ENCODE results near the gene SCN1B.

The SCN1B gene

DNA sequence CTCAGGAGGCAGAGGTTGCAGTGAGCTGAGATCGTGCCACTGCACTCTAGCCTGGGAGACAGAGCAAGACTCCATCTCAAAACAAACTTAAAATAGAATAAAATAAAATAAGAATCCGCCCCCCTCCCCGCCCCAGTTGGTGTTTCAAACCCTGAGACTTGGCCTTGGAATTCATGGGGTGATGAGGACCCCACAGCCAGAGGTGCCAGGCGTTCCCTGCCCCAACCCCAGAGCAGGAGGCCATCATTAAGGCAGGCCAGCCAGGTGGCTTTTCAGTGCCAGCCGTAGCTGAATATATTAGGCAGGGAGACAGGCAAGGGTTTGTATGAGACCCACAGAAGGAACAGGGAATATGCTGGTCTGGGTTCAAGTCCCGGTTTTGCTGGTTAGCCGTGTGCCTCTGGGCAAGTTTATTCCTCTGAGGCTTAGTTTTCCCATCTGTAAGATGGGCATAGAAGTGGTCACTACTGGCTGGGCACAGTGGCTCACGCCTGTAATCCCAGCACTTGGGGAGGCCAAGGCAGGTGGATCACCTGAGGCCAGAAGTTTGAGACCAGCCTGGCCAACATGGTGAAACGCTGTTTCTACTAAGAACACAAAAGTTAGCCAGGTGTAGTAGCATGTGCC lies 23.5 kb downstream of the SCN1B start:
- no peak for DNase-seq (ENCODE audit: low read depth)

DNA sequence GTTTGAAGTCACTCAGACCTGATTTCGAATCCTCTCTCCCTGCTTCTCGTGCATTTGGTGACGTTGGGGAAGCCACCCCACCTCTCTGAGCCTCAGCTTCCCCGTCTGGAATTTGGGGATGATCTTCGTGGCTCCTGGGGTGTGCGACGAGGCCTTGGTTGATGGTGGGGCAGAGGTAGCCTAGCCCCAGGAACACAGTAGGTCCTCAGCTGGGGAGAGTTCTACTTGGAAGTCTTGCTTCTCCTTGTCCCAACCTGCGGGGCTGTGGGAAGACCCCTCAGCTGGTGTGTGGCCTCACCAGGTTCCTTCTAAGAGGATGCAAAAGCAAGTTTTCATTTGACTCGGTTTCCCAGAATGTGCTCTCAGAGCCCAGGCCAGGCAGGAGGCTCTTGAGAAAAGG lies 24.4 kb downstream of the SCN1B start:
- no peak for DNase-seq (ENCODE audit: low read depth)

DNA sequence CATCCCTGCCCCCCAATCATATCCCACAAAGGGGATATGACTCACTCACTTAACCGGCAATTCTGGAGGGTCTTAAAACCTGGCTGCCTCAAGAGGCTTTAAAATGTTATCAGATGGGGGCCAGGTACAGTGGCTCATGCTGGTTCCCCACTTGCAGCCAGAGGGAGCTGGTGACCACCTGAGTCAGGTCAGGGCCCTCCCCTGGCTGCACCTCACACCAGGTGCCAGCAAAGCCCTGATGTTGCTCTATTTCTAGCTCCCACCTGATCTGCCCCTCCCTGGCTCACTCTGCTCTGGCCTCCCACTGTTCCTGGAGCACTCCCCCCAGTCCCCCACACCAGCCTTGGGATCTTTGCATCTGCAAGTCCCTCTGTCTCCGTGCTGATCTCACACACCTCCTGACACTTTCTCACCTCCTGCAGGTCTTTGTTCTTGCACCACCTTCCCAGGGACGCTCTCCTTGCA lies 25.5 kb downstream of the SCN1B start:
- no peak for DNase-seq (ENCODE audit: low read depth)

DNA sequence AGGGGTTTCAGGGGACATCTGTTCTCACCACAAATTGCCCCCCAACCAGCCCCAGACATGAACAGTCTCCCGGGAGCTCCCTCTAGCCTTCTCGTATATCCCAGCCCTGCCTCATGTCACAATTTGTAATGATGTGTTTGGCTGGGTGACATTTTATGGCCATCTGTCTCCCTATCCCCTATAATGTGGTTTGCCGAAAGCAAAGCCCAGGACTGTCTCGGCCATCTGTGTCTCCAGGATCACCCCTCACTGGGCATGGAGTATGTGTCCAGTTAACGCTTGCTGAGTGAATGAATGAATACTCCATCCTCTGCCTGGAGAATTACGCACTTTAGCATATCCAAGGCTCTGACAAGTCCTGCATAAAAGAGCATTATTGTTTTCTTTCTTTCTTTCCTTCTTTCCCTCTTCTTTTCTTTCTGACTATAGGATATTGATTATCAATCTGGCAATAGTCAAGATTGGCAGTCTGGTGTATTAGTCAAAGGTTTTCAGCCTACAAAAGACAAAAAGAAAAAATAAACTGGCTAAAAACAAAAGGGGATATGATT lies 26.3 kb downstream of the SCN1B start:
- no peak for DNase-seq (ENCODE audit: low read depth)

DNA sequence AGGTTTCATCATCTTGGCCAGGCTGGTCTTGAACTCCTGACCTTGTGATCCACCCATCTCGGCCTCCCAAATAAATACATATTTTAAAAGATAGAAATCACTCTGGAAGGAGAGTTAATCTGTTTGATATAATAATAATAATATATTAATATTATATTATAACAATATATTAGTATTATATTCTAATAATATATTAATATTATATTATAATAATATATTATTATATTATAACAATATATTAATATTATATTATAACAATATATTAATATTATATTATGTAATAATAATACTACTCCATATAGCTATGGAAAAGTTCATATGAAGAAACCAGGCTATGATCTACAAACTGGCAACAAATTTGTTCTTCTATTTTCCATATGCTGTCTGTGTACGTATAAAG lies 28.1 kb downstream of the SCN1B start:
- DNase-seq (ENCODE audit: low read depth) = no peak

DNA sequence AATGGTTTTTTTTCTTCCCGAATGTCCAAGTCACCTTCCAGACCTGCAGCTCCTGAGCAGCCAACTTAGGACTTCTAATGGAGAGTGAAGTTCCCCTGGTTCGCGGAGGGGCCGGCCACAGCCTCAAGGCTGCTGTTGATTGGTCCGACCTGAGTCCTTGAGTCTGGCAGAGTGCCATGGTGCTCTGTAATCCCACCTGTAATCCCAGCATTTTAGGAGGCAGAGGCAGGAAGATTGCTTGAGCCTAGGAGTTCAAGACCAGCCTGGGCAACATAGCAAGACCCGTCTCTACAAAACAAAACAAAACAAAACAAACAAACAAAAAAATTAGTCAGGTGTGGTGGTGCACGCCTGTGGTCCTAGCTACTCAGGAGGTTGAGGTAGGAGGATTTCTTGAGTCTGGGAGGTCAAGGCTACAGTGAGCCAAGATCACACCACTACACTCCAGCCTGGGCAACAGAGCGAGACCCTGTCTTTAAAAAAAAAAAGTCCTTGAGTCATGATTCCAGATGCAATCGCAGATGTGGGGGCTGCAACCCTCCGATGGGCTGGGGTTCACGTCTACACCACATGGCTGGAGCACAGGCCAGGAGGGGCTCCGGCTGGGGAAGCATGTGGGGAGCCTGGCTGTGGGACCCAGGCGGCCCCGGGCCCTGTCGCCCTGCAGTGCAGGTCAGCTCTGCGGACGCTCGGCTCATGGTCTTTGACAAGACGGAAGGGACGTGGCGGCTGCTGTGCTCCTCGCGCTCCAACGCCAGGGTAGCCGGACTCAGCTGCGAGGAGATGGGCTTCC lies 28.9 kb downstream of the SCN1B start:
- no peak for DNase-seq (ENCODE audit: low read depth)

DNA sequence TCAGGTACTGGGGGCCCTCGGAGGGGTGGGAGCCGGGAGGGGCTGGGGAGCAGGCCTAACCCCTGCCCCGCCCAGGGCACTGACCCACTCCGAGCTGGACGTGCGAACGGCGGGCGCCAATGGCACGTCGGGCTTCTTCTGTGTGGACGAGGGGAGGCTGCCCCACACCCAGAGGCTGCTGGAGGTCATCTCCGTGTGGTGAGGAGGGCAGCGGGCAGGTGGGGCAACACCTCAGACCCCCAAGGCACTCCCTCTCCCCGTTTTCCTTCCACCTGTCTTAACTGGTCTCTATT lies 29.5 kb downstream of the SCN1B start:
- DNase-seq (ENCODE audit: low read depth) = no peak

DNA sequence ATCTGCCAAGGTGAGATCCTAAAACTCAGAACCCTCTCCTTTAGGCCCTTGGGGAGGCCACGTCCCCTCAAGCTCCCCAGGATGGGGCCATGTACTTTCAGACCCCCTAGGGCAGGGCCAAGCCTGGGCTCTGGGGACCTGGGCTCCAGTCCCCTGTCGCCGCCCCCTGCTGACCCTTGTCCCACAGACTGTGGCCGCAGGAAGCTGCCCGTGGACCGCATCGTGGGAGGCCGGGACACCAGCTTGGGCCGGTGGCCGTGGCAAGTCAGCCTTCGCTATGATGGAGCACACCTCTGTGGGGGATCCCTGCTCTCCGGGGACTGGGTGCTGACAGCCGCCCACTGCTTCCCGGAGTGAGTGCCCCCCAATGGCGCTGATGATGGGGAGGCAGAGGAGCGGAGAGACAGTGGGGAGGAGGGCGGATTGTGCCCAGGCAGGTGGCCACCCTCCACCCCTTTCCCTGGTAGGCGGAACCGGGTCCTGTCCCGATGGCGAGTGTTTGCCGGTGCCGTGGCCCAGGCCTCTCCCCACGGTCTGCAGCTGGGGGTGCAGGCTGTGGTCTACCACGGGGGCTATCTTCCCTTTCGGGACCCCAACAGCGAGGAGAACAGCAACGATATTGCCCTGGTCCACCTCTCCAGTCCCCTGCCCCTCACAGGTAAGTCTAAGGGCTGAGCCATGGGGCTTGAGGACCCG lies 30.0 kb downstream of the SCN1B start:
- no peak for DNase-seq (ENCODE audit: low read depth)

DNA sequence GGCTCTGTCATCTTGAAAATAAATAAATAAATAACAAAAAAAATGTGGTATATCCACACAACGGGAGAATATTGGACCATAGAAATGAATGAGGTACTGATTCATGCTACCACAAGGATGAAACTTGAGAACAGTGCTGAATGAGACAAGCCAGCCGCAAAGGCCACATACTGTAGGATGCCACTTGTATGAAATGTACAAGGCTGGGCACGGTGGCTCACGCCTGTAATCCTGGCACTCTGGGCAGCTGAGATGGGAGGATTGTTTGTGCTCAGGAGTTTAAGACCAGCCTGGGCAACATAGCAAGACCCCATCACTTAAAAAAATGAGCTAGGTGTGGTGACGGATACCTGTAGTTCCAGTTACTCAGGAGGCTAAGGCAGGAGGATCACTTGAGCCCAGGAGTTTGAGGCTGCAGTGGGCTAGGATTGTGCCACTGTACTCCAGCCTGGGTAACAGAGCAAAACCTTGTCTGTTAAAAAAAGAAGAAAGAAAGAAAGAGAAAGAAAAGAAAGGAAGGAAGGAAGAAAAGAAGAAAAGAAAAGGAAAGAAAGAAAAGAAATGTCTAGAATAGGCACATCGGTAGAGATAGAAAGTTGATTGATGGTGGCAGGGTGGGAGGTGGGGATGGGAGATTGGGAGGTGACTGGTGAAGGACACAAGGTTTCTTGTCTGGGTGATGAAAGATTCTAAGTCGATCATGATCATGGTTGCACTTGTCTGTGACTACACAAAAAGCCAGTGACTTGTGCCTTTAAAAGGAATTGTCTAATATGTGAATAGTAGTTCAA lies 31.5 kb downstream of the SCN1B start:
- no peak for DNase-seq (ENCODE audit: low read depth)

DNA sequence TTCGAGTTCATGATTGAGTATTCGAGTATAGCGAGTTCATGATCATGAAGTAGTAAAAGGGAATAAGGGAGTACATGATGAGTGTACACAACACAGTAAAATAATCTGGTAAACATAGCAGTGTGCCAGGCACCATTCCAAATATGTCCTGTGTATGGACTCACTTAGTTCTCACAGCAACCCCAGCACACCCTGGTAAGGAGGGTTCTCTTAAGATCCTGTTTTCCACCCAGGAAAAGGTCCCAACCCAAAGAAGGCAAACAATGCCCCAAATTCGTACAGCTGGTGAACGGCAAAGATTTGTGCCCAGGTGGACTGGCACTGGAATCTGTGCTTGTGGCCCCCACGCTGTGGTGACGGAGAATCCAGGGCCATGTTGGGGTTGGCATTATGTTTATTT lies 32.7 kb downstream of the SCN1B start:
- no peak for DNase-seq (ENCODE audit: low read depth)

DNA sequence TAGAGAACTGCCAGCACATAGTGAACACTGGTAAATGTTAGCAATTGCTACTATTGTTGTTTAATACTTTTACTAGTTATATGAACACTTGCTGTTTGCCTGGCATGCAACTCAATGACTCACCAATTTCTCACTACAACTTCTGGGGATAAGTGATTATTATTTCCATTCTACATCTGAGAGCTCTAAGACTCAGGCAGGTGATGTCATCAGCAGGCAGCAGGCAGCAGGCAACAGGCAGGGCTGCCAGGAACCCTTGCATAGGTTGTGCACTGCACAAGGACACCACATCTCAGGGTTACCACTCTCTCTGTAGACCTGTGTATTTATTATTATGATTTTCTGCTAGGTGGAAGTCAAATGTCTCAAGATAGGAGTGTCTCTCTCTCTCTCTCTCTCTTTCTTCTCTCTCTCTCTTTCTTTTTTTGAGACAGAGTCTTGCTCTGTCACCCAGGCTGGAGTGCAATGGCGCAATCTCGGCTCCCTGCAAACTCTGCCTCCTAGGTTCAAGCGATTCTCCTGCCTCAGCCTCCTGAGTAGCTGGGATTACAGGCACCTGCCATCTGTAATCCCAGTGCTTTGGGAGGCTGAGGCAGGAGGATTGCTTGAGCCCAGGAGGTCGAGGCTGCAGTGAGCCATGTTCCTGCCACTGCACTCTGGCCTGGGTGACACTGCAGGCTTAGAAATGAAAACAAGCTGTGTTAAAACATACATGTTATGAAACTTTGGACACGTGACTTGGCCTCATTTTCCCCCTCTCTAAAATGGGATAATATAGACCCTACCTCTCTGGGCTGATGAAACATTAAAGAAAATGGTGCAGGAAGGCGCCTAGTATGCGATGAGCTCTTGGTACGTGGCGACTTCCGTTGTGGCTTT lies 33.9 kb downstream of the SCN1B start:
- DNase-seq (ENCODE audit: low read depth) = no peak

DNA sequence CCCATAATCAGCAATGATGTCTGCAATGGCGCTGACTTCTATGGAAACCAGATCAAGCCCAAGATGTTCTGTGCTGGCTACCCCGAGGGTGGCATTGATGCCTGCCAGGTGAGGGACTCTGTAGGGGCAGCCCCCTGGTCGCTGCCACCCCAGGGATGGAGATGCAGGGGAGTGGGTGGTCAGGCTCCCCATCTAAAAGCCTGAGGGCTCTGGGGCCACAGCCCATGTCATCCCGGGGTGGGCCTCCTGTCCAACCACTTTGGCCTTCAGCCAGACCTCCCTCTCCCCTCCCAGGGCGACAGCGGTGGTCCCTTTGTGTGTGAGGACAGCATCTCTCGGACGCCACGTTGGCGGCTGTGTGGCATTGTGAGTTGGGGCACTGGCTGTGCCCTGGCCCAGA lies 35.3 kb downstream of the SCN1B start:
- no peak for DNase-seq (ENCODE audit: low read depth)

DNA sequence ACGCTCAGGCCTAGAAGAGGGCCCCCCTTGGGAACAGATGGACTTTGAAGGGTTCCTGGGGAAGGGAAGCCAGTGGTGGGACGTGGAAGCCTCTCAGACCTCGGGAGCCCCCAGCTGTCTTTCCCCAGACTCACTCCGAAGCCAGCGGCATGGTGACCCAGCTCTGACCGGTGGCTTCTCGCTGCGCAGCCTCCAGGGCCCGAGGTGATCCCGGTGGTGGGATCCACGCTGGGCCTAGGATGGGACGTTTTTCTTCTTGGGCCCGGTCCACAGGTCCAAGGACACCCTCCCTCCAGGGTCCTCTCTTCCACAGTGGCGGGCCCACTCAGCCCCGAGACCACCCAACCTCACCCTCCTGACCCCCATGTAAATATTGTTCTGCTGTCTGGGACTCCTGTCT lies 35.9 kb downstream of the SCN1B start:
- no peak for DNase-seq (ENCODE audit: low read depth)

DNA sequence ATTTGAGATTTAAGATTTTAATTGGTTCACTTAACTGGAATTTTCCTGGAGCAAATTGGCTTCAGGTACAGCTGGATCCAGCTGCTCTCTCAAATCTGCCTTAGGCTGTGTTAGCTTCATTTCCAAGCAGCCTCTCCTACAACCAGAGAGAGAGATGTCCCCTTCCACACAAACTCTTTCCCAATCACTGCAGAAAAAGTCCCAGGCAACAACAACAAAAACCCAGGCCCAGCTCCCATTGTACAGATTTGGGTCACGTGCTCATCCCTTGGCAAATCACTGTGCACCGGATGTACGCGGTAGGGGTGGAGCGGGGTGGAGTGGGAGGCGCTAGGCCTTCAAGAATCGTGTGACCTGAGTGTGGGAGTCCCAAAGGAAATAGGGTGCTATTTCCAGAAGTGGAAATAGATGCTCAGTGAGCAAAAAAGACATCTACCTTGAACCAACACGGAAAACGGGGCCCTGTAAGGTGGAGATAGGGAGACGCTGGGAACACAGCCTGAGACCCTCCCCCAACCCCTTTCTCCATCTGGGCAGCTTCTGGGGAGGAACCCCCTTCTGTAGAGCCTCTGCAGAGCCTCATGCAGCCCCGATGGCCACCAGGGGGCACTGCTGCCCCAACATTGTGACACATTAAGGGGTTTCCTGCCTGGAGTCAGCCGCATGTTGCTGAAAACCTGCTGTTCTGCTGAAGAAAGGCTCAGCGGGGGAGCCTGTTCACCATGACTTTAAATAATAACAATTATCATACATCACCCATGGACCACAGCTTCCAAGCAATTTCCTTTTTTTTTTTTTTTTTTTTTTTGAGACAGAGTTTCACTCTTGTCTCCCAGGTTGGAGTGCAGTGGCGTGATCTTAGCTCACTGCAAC lies 36.7 kb downstream of the SCN1B start:
- DNase-seq (ENCODE audit: low read depth) = peak; percentile 79

DNA sequence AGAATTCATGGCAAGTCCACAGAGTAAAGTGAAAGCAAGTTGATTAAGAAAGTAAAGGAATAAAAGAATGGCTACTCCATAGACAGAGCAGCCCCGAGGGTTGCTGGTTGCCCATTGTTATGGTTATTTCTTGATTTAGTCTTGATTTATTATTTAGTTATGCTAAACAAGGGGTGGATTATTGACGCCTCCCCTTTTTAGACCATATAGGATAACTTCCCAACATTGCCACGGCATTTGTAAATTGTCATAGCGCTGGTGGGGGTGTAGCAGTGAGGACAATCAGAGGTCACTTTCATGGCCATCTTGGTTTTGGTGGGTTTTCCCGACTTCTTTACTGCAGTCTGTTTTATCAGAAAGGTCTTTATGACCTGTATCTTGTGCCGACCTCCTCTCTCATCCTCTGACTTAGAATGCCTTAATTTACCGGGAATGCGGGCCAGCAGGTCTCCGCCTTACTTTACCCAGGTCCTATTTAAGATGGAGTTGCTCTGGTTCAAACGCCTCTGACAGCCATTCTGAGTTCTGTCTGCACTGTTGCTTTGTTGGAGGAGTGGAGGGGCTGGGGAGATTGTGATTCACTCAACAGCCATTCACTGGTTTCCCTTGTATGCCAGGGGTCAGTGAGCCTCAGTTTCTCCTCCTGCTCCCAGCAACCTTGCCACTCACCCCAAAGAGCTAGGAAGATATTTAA lies 38.8 kb downstream of the SCN1B start:
- DNase-seq (ENCODE audit: low read depth) = no peak

DNA sequence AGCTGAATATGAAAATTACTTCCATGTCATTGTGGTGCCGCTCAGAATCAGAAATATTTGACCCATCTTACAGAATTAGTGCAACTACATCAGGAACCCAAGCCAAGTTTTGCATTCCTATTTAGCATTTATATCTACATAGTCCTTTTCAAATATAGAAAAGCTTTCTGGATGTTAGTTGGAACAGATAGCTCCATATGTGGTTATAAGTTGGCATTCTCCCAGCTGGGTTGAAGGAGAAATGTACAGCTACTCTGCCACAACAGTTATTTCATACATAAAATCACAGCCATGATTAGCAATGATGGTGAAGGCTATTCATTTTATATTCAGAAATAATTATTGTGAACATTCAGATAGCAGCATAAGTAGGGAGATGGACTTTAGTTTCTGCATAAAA lies 39.4 kb downstream of the SCN1B start:
- no peak for DNase-seq (ENCODE audit: low read depth)

DNA sequence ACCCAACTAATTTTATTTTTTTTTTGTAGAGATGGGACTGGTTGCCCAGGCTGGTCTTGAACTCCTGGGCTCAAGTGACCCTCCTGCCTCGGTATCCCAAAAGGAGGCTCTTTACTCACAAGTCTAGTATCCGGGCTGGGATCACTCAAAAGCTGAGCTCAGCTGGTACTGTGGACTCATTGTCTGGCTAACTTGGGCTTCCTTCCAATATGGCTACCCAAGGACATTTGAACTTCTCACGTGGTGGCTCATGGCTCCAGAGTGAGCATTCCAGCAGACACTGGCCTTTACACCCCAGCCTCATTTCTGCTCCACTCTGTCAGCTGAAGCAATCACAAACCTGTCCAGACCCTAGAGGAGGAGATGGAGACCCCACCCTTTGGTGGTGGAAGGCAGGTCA lies 40.2 kb downstream of the SCN1B start:
- DNase-seq (ENCODE audit: low read depth) = no peak

DNA sequence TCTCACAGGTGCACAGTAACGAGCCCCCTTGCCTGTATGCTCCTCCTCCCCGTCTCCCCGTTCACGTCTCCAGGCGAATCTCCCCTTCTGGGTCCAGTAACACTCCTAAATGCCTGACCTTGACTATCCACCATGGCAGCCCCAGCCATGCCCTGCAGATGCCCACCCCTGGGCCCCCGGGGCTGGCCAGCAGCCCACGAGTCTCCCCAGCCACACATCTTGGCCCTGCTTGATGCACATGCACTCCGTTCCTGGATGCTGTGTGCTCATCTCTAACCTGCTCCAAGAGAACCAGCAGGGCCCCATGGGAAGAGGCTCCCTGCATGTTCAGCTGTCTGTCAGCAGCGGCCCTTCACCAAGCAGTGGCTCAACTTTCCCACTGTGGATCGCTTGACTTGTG lies 43.2 kb downstream of the SCN1B start:
- DNase-seq (ENCODE audit: low read depth) = no peak

DNA sequence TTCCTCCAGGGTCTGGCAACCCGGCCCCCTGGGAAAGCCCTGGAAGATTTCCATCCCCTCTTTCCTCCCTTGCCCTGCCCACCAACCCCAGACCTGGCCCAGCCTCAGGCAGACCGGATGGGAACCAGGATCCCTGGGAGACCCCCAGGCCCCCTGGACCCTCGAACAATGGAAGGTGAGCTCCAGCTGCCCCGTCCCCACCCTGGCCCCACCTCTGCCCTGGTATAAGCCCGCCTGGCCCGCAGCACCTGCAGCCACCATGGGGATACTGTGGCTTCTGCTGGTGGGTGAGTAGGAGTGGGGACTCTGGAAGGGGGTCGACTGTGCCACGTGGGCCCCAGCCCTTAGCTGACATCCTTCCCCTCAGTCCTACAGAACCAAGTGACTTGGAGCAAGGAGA lies 43.7 kb downstream of the SCN1B start:
- DNase-seq (ENCODE audit: low read depth) = no peak

All from T follicular helper cell (primary cell).